ENCODE measurements around the gene BCLAF1.

DNA sequence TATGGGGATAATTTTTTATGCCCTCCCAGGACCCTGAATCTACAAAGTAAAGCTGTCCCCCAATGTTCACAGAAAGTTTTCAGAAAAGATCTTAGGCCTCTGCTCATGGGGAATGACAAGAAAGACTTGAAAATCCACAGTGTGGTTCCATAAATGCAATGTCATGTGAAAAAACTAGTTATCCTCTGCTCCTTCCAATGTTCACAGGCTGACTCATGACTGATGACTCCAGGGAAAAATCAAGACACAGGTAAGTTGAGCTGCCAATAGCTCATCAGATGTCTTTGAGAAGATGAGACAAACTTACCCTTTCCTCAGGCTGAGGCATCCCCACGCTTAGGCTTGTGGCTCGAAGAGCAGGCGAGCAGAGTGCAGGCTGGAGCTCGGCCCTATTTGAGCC, 14.8 kb upstream of the BCLAF1 start:
- TF ChIP-seq, protein P1, sequence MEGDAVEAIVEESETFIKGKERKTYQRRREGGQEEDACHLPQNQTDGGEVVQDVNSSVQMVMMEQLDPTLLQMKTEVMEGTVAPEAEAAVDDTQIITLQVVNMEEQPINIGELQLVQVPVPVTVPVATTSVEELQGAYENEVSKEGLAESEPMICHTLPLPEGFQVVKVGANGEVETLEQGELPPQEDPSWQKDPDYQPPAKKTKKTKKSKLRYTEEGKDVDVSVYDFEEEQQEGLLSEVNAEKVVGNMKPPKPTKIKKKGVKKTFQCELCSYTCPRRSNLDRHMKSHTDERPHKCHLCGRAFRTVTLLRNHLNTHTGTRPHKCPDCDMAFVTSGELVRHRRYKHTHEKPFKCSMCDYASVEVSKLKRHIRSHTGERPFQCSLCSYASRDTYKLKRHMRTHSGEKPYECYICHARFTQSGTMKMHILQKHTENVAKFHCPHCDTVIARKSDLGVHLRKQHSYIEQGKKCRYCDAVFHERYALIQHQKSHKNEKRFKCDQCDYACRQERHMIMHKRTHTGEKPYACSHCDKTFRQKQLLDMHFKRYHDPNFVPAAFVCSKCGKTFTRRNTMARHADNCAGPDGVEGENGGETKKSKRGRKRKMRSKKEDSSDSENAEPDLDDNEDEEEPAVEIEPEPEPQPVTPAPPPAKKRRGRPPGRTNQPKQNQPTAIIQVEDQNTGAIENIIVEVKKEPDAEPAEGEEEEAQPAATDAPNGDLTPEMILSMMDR (IDR thresholded peaks at IDR 0.05; ENCODE audit: low read depth, low read length) = no peak
- TF ChIP-seq POLR2A (IDR thresholded peaks at IDR 0.05; ENCODE audit: extremely low read depth, insufficient read length) = no peak

All from NB4 (cell line).